Measurements from ENCODE around the gene SRPK2. TPM values are rescaled to one million over a fixed set of nuclear protein-coding genes. Genes with fewer than 3 reads are reported as not detected.

The SRPK2 gene
- polyA plus RNA-seq, 1 of the 3 experiments (the other 2 are of a cell fraction): 15.4 TPM

DNA sequence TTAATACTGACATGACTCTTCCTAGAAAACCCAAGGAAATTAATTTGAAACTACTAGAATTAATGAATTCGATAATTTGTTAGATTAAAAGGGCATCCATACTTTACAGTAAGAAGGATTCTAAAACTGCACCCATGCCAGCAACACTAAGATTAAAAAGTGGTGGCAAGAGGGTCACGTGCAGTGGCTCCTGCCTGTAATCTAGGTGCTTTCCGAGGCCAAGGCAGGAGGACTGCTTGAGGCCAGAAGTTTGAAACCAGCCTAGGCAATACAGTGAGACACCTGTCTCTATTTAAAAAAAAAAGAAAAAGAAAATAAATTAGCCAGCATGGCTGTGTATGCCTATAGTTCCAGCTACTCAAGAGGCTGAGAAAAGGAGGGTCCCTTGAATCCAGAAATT is 58.2 kb downstream of the SRPK2 start (continued):
- TF ChIP-seq, protein P1, sequence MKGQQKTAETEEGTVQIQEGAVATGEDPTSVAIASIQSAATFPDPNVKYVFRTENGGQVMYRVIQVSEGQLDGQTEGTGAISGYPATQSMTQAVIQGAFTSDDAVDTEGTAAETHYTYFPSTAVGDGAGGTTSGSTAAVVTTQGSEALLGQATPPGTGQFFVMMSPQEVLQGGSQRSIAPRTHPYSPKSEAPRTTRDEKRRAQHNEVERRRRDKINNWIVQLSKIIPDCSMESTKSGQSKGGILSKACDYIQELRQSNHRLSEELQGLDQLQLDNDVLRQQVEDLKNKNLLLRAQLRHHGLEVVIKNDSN (IDR thresholded peaks at IDR 0.05; ENCODE audit: borderline replicate concordance, low read depth): no peak

DNA sequence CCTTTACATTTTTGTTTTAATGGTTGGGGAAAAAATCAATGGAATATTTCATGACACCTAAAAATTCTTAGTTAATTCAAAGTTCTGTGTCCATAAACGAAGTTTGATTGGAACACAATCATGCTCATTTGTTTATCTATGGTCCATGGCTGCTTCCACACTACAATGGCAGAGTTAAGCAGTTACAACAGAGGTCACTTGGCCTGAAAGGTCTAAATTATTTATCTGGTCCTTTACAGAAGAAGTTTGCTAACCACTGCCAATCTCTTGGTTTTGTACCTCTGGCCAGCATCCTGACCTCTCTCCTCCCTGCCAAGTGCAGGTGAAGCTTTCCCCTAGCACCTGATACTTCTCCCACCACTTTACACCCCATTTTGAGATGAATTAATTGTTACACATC is 61.5 kb downstream of the SRPK2 start:
- peaks cover 83% of the 10 kb centered on the region for H4K20me1 ChIP-seq (ENCODE audit: insufficient read depth)
- H3K4me2 ChIP-seq: no peak overlapping the region
- ChIA-PET CTCF (interaction anchor here (0.5 to 1.1 kb wide), 5 partner anchors 20 to 1216 kb away, joined by 3 read pairs; no protein-coding TSS in a partner anchor), POLR2A (no interaction called here)
- H3K27me3 ChIP-seq (ENCODE audit: insufficient read depth): no peaks in the 10 kb centered on the region
- WGBS (ENCODE audit: low lambda C conversion rate): 96% methylated on average over 1 of the region's 1 CpG
- peaks cover 0 to under 1% of the 10 kb centered on the region in 2 experiments for H3K36me3 ChIP-seq (replicated peaks in 1 of 2; ENCODE audit: control insufficient read depth in 1 of 2, insufficient read depth in 2 of 2, low read length in 1 of 2)
- no peak for DNase-seq
- no peaks in the 10 kb centered on the region for H3K9me3 ChIP-seq
- no peak overlapping the region for H3K4me3 ChIP-seq (ENCODE audit: low read depth in 2 of 2, low read length in 1 of 2)
- H3K79me2 ChIP-seq (ENCODE audit: insufficient read depth): peaks cover 99% of the 10 kb centered on the region
- H2AFZ ChIP-seq (ENCODE audit: low read depth): no peak overlapping the region
- H3F3A ChIP-seq (replicated peaks; ENCODE audit: insufficient read depth): peaks cover 3% of the 10 kb centered on the region
- no peak overlapping the region for H3K9ac ChIP-seq
- TF ChIP-seq, protein P2, sequence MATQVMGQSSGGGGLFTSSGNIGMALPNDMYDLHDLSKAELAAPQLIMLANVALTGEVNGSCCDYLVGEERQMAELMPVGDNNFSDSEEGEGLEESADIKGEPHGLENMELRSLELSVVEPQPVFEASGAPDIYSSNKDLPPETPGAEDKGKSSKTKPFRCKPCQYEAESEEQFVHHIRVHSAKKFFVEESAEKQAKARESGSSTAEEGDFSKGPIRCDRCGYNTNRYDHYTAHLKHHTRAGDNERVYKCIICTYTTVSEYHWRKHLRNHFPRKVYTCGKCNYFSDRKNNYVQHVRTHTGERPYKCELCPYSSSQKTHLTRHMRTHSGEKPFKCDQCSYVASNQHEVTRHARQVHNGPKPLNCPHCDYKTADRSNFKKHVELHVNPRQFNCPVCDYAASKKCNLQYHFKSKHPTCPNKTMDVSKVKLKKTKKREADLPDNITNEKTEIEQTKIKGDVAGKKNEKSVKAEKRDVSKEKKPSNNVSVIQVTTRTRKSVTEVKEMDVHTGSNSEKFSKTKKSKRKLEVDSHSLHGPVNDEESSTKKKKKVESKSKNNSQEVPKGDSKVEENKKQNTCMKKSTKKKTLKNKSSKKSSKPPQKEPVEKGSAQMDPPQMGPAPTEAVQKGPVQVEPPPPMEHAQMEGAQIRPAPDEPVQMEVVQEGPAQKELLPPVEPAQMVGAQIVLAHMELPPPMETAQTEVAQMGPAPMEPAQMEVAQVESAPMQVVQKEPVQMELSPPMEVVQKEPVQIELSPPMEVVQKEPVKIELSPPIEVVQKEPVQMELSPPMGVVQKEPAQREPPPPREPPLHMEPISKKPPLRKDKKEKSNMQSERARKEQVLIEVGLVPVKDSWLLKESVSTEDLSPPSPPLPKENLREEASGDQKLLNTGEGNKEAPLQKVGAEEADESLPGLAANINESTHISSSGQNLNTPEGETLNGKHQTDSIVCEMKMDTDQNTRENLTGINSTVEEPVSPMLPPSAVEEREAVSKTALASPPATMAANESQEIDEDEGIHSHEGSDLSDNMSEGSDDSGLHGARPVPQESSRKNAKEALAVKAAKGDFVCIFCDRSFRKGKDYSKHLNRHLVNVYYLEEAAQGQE (IDR thresholded peaks at IDR 0.05; ENCODE audit: low read depth, low read length): no peak
- TF ChIP-seq, protein P3, sequence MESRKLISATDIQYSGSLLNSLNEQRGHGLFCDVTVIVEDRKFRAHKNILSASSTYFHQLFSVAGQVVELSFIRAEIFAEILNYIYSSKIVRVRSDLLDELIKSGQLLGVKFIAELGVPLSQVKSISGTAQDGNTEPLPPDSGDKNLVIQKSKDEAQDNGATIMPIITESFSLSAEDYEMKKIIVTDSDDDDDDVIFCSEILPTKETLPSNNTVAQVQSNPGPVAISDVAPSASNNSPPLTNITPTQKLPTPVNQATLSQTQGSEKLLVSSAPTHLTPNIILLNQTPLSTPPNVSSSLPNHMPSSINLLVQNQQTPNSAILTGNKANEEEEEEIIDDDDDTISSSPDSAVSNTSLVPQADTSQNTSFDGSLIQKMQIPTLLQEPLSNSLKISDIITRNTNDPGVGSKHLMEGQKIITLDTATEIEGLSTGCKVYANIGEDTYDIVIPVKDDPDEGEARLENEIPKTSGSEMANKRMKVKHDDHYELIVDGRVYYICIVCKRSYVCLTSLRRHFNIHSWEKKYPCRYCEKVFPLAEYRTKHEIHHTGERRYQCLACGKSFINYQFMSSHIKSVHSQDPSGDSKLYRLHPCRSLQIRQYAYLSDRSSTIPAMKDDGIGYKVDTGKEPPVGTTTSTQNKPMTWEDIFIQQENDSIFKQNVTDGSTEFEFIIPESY (IDR thresholded peaks at IDR 0.05; ENCODE audit: borderline replicate concordance, low read depth): no peak
- TF ChIP-seq TCF12 (IDR thresholded peaks at IDR 0.05) (no peak), TEAD4 (IDR thresholded peaks at IDR 0.05; ENCODE audit: borderline replicate concordance, insufficient read depth) (no peak), EP300 (IDR thresholded peaks at IDR 0.05; ENCODE audit: borderline replicate concordance in 1 of 2, low read depth in 1 of 2, low read length in 1 of 2) (no peak), GATA2 (CRISPR knock-in tag; IDR thresholded peaks at IDR 0.05) (no peak), GABPA (IDR thresholded peaks at IDR 0.05; ENCODE audit: low read depth) (no peak), MEF2A (IDR thresholded peaks at IDR 0.05; ENCODE audit: borderline replicate concordance, low read depth) (no peak), YY1 (IDR thresholded peaks at IDR 0.05; ENCODE audit: low read depth) (no peak)
- H3K9me2 ChIP-seq: no peaks in the 10 kb centered on the region
- no peaks in the 10 kb centered on the region for H3K4me1 ChIP-seq (ENCODE audit: control insufficient read depth in 1 of 2, insufficient read depth in 2 of 2, low read depth in 1 of 2, low read length in 1 of 2)
- no peak overlapping the region for H3K27ac ChIP-seq (ENCODE audit: low read depth in 2 of 2, low read length in 1 of 2)

Data from SK-N-SH (cell line).